ENCODE measurements around the gene PDIK1L. TPM values are rescaled to one million over a fixed set of nuclear protein-coding genes. Genes with fewer than 3 reads are reported as not detected.

The PDIK1L gene
- total and polyA plus RNA-seq, 2 of the 4 experiments (the other 2 are of a cell fraction): 1.4 to 3.0 TPM

- no peak overlapping the region for H2AK5ac ChIP-seq (ENCODE audit: low read depth, low read length)
- DNase-seq (no peak), ATAC-seq (ENCODE audit: low read depth) (no peak)
- H3K23ac ChIP-seq (ENCODE audit: low read depth, low read length): no peak overlapping the region
- dilution Hi-C loops (cut with HindIII; ENCODE audit: low sequenced_read_pairs, unreplicated experiment): no loop called here
- no peaks in the 10 kb centered on the region for H3K9me3 ChIP-seq (ENCODE audit: control insufficient read depth, insufficient read depth, low read length)
- H4K20me1 ChIP-seq (ENCODE audit: insufficient read depth, low read length): no peaks in the 10 kb centered on the region
- POLR2A ChIA-PET (ENCODE audit: unreplicated experiment): no interaction called here
- H4K91ac ChIP-seq (ENCODE audit: insufficient read depth, low read depth, low read length): no peak overlapping the region
- no peak overlapping the region for H2BK15ac ChIP-seq (ENCODE audit: low read depth, low read length)
- TF ChIP-seq CEBPB (IDR thresholded peaks at IDR 0.05; ENCODE audit: low read depth, low read length) (no peak), RCOR1 (IDR thresholded peaks at IDR 0.05; ENCODE audit: insufficient replicate concordance, low read length) (no peak), FOS (IDR thresholded peaks at IDR 0.05; ENCODE audit: low read depth, low read length) (no peak), CHD1 (IDR thresholded peaks at IDR 0.05; ENCODE audit: low read depth, low read length) (no peak), RFX5 (IDR thresholded peaks at IDR 0.05; ENCODE audit: low read depth, low read length) (no peak), BHLHE40 (IDR thresholded peaks at IDR 0.05; ENCODE audit: low read depth, low read length) (no peak), CTCF (conservative IDR thresholded peaks at IDR 0.05; ENCODE audit: low read depth, low read length) (no peak), USF2 (IDR thresholded peaks at IDR 0.05; ENCODE audit: low read depth, low read length) (no peak), MAZ (IDR thresholded peaks at IDR 0.05; ENCODE audit: borderline replicate concordance, low read depth, low read length) (no peak), ELK1 (IDR thresholded peaks at IDR 0.05; ENCODE audit: borderline replicate concordance, low read depth, low read length) (no peak), MAFK (IDR thresholded peaks at IDR 0.05; ENCODE audit: low read depth, low read length) (no peak), MXI1 (IDR thresholded peaks at IDR 0.05; ENCODE audit: borderline replicate concordance, low read depth, low read length) (no peak), SMC3 (IDR thresholded peaks at IDR 0.05; ENCODE audit: low read depth, low read length) (no peak)
- H2AK9ac ChIP-seq (replicated peaks; ENCODE audit: low read depth, low read length, poor library complexity): no peak overlapping the region
- CTCF ChIA-PET: no interaction called here
- no peak overlapping the region for H3K4me2 ChIP-seq (ENCODE audit: low read depth, low read length)
- H3K56ac ChIP-seq (ENCODE audit: extremely low read depth, insufficient read depth, low read length): no peak overlapping the region
- no peak overlapping the region for H3K27ac ChIP-seq (ENCODE audit: insufficient read depth, low read length)
- in situ Hi-C loops (cut with MboI; ENCODE audit: low sequenced_read_pairs): no loop called here
- no peak overlapping the region for H4K8ac ChIP-seq (ENCODE audit: low read depth in 2 of 2, low read length in 2 of 2)
- no peak overlapping the region for H2BK20ac ChIP-seq (ENCODE audit: low read depth, low read length)
- no peaks in the 10 kb centered on the region for H3K36me3 ChIP-seq (ENCODE audit: control insufficient read depth, insufficient read depth, low read length)
- H2AFZ ChIP-seq (replicated peaks; ENCODE audit: low read length, poor library complexity): no peak overlapping the region
- no peak overlapping the region for H3K14ac ChIP-seq (replicated peaks; ENCODE audit: low read depth, low read length)
- H2BK5ac ChIP-seq (ENCODE audit: low read depth, low read length, poor library complexity, severe bottlenecking): no peak overlapping the region
- H3K79me1 ChIP-seq (ENCODE audit: low read depth in 1 of 2, low read length in 2 of 2): no peaks in the 10 kb centered on the region
- WGBS, 2 experiments (ENCODE audit: extremely low coverage in 2 of 2, insufficient read length in 1 of 2): no CpG with 5 or more reads among the region's 3 CpGs
- no peak overlapping the region for H3K4me3 ChIP-seq (ENCODE audit: insufficient read depth, low read depth, low read length)
- no peak overlapping the region for H3K18ac ChIP-seq (ENCODE audit: low read depth, low read length)
- no peak overlapping the region for H3K9ac ChIP-seq (ENCODE audit: low read depth, low read length)
- intact Hi-C loops (cut with micrococcal nuclease): no loop called here
- H3K9me1 ChIP-seq (ENCODE audit: insufficient read depth, low read length): no peaks in the 10 kb centered on the region
- H4K5ac ChIP-seq (ENCODE audit: low read depth, low read length): no peak overlapping the region
- H2BK120ac ChIP-seq (ENCODE audit: low read depth, low read length): no peak overlapping the region
- BruUV-seq (replicated peaks): no TSS peak
- no peak overlapping the region for H3K4ac ChIP-seq (ENCODE audit: low read depth, low read length)
- H3K4me1 ChIP-seq (ENCODE audit: control insufficient read depth, insufficient read depth, low read length): no peaks in the 10 kb centered on the region
- peaks cover 44% of the 10 kb centered on the region for H3K27me3 ChIP-seq (ENCODE audit: control insufficient read depth, insufficient read depth, low read length)
Measured at GRCh38 chr1:26089125-26089524, 22.5 kb upstream of the PDIK1L start.

Data from IMR-90 (cell line).